Measurements from ENCODE around the gene STRBP.

The STRBP gene

DNA sequence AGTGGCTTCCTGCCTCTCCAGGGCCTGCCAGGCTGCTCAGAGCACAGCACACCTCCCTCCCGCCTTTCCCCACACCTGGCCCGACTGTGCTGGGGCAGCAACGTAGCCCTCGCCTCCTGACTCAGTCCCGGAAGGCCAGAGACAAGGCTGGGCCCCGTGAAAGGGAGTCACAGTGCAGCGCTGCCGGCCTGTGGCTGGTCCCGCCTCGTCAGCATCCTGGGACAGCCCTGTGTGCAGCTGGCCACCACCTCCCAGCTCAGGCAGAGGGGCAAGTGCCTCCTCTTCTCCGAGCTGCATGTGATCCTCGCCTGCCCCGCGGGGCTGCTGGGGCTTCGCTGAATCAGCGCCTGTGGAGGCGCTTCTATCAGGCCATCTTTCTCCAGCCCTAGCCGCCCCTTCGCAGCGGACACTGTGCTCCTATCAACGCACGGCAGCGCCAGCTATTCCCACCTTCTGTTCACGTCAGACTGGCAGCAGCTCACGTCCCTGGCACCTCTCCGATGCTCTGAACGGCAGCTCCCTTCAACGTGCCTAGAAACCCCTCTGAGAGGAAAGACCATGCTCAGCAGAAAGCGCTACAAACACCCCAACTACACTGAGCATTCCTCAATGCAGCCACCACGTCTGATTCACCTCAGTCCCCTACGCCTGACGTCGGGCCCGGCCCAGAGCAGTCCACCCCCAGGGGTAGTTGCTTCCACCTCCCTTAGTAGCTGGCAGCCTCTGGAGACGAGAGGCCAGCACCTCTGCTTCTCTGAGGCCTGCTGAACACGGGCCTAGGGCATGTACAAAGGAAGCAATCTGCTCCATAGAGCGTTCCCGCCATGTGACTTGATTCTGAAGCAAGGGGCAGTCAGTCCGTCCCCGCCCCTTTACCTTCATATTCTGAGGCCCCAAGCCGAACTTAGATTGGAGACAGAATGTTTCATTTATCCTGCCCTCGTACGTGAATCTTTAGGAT, 156.1 kb downstream of the STRBP start:
- peak; percentile 16 for DNase-seq (ENCODE audit: low read depth)
- H3K4me3 ChIP-seq (ENCODE audit: low read depth, low read length): no peak overlapping the region
- no peak for TF ChIP-seq CTCF (conservative IDR thresholded peaks at IDR 0.05; ENCODE audit: low read depth, low read length)

DNA sequence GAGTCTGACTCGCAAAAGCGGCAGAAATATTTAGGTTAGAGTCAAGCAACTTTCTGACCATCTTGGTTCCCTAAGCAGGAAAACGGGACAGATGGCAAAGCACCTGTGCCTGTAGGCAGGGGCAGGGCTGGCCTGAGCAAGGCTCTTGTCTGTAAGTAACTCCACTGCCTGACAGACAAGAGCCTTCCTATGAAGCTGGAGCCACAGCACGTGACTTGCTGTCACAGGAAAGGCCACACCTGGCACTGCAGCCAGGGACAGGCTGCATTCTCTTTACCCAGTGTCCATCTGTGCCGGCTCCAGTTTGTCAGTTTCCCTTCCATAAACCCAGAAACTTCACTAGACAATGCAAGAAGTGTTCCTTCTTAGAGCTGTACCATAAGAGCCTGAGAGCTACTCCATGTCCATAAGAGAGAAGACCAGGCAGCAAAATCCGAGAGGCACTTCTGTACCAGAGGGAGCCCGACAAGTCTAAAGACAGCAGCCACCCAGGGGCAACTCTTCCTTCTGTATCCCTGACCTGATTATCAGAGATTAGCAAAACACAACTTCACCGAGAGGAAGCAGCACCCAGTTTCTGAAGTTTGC, 156.9 kb downstream of the STRBP start:
- no peak for DNase-seq (ENCODE audit: low read depth)

DNA sequence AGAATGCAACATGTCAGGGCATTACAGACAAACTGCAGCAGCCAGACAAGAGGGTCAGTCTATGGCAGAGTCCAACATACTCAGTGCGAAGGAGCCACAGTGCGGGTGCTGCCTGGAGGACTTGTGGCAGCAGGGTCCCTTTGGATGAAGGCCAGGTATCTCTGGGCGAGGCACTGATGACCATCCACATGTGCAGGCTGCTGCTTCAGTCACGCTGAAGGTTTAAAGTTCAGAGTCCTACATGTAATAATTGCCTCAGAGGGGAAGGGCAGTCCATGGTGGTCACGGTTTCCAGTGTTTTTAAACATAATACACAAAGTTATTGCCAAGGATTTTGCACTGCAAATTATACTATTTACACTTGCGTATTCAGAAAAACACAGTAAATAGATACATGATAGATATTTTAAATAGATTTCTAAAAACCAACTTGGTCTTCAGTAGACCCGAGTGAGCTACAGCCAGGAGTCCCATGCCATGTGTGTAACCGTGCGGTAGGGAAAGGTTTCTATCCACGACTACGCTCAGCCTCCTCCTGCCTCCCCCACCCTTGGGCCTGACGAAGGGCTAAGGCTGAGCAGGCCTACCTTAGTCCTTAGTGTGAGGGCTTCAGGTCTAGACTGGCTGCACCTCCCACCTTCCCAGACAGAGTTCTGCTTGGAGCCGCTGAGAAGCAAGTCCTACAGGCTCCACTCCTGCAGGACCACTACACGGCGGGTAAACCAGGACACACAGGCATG, 158.7 kb downstream of the STRBP start:
- TF ChIP-seq CTCF (conservative IDR thresholded peaks at IDR 0.05; ENCODE audit: low read depth, low read length): no peak
- DNase-seq (ENCODE audit: low read depth): no peak
- no peak overlapping the region for H3K4me3 ChIP-seq (ENCODE audit: low read depth, low read length)

More for the DNA sequence above, 156.9 kb downstream of the STRBP start:
- TF ChIP-seq CTCF (conservative IDR thresholded peaks at IDR 0.05; ENCODE audit: low read depth, low read length): no peak
- no peak overlapping the region for H3K4me3 ChIP-seq (ENCODE audit: low read depth, low read length)

GRCh38 chr9:123108976-123109375, 159.4 kb downstream of the STRBP start:
- H3K4me3 ChIP-seq (ENCODE audit: low read depth, low read length): no peak overlapping the region
- no peak for TF ChIP-seq CTCF (conservative IDR thresholded peaks at IDR 0.05; ENCODE audit: low read depth, low read length)

GRCh38 chr9:123107639-123108285, 160.6 kb downstream of the STRBP start:
- no peak for TF ChIP-seq CTCF (conservative IDR thresholded peaks at IDR 0.05; ENCODE audit: low read depth, low read length)
- no peak overlapping the region for H3K4me3 ChIP-seq (ENCODE audit: low read depth, low read length)
- no peak for DNase-seq (ENCODE audit: low read depth)

More at GRCh38 chr9:123108976-123109375, 159.4 kb downstream of the STRBP start:
- no peak for DNase-seq (ENCODE audit: low read depth)

DNA sequence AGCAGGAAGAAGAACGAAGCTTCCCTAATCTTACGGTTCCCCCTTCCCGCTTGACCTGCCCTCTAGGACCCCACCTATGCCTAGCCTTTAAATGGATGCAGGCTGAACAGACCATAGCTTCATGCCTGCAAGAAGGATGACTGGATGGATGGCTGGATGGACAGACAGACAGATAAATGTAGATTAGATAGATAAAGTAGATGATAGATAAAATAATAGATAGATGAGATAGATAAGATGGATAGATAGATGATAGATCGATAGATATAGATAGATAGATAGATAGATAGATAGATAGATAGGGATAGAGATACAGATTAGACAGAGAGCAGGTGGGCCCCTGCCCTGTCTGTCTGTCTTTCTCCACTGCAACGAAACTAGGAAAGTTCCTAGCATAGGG, 162.9 kb downstream of the STRBP start:
- H3K4me3 ChIP-seq (ENCODE audit: low read depth, low read length): no peak overlapping the region
- DNase-seq (ENCODE audit: low read depth): no peak
- no peak for TF ChIP-seq CTCF (conservative IDR thresholded peaks at IDR 0.05; ENCODE audit: low read depth, low read length)
